SK-N-SH treated with all-trans-retinoic acid at 6 μM for 48 hours (cell line): ENCODE results near the gene CGNL1.

Experiments used
- ARNTL ChIP-seq: fragments of 450-650 bp; formaldehyde crosslinking; IDR thresholded peaks from 2 replicates; pipeline ENCODE4 v1.5.0; 2020; ENCODE audit warnings: low read depth, mild to moderate bottlenecking, moderate library complexity, borderline replicate concordance
- ZNF8 ChIP-seq: fragments of 450-650 bp; formaldehyde crosslinking; IDR thresholded peaks from 2 replicates; pipeline ENCODE4 v1.5.0; 2020; ENCODE audit warnings: mild to moderate bottlenecking, moderate library complexity
- TF ChIP-seq, protein P1 (sequence below): fragments of 250-450 bp; sonication (Bioruptor Pico); IDR thresholded peaks from 2 replicates; pipeline ENCODE4 v1.8.0; 2020; ENCODE audit warnings: mild to moderate bottlenecking, moderate library complexity, borderline replicate concordance

- TF ChIP-seq ZNF8 (CRISPR knock-in tag) (no peak), ARNTL (no peak)
- TF ChIP-seq, protein P1, sequence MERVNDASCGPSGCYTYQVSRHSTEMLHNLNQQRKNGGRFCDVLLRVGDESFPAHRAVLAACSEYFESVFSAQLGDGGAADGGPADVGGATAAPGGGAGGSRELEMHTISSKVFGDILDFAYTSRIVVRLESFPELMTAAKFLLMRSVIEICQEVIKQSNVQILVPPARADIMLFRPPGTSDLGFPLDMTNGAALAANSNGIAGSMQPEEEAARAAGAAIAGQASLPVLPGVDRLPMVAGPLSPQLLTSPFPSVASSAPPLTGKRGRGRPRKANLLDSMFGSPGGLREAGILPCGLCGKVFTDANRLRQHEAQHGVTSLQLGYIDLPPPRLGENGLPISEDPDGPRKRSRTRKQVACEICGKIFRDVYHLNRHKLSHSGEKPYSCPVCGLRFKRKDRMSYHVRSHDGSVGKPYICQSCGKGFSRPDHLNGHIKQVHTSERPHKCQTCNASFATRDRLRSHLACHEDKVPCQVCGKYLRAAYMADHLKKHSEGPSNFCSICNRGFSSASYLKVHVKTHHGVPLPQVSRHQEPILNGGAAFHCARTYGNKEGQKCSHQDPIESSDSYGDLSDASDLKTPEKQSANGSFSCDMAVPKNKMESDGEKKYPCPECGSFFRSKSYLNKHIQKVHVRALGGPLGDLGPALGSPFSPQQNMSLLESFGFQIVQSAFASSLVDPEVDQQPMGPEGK (CRISPR knock-in tag): no peak
Measured at GRCh38 chr15:57472861-57473260, 96.6 kb downstream of the CGNL1 start.
